Kidney (tissue), 14 donors: ENCODE measurements around the gene AS3MT. TPM values are rescaled to one million over a fixed set of nuclear protein-coding genes. Genes with fewer than 3 reads are reported as not detected.

Experiments
- DNase-seq, 5 donors: peaks; one replicate each; pipeline ENCODE4 v3.0.0-alpha.2; 2013 to 2020
- FAIRE-seq: peaks from 2 replicates; lab custom pipeline; 2012; peaks lifted over from hg19 to GRCh38; lab: Jason Lieb, UNC
- H3K27ac ChIP-seq, 2 donors: one replicate each; pipeline ENCODE4 v1.7.0; 2013; ENCODE audit warnings: low read depth in 2 of 2, low read length in 2 of 2, inconsistent platforms in 1 of 2
- H3K27me3 ChIP-seq: one replicate; pipeline ENCODE4 v1.7.1; 2013; ENCODE audit warnings: low read length, inconsistent platforms; ENCODE audit not compliant: control insufficient read depth, insufficient read depth
- H3K36me3 ChIP-seq, 3 donors: one replicate each; pipeline versions ENCODE4 v1.7.0 to v1.7.1; 2013; ENCODE audit warnings: low read length in 3 of 3, control low read depth in 1 of 3, inconsistent platforms in 1 of 3; ENCODE audit not compliant: insufficient read depth in 3 of 3, control insufficient read depth in 2 of 3
- H3K4me1 ChIP-seq, 3 donors: one replicate each; pipeline versions ENCODE4 v1.7.0 to v1.7.1; 2013; ENCODE audit warnings: low read length in 3 of 3, inconsistent platforms in 1 of 3, low read depth in 1 of 3; ENCODE audit not compliant: control insufficient read depth in 2 of 3, insufficient read depth in 2 of 3
- H3K4me3 ChIP-seq, 3 donors: one replicate each; pipeline versions ENCODE4 v1.7.0 to v1.8.1; 2013; ENCODE audit warnings: low read length in 3 of 3, control low read depth in 1 of 3, inconsistent platforms in 1 of 3
- H3K9ac ChIP-seq, 3 donors: one replicate each; pipeline versions ENCODE4 v1.7.0 to v1.7.1; 2013; ENCODE audit warnings: low read length in 3 of 3, control low read depth in 1 of 3, inconsistent platforms in 1 of 3
- H3K9me3 ChIP-seq, 3 donors: one replicate each; pipeline versions ENCODE4 v1.7.0 to v1.7.1; 2013; ENCODE audit warnings: low read length in 3 of 3, control low read depth in 1 of 3, inconsistent platforms in 1 of 3; ENCODE audit not compliant: control insufficient read depth in 2 of 3, insufficient read depth in 1 of 3
- CTCF ChIP-seq: IDR thresholded peaks from 3 replicates; pipeline ENCODE4 v1.5.1; 2012; ENCODE audit warnings: mild to moderate bottlenecking, moderate library complexity, borderline replicate concordance; ENCODE audit not compliant: insufficient read depth; ENCODE audit errors: extremely low read depth
- intact Hi-C: fragments of 100-400 bp; cut with DNase I; formaldehyde crosslinking; loops from one replicate; pipeline ENCODE4 v1.11.1; 2022
- polyA plus RNA-seq: library from polyadenylated mRNA; stranded (reverse); fragments of 350-450 nt; fragmentation: Illumina TruSeq; extraction: RNeasy Lipid Tissue Mini Kit (QIAGEN cat#74804); gene quantifications from one replicate; pipeline ENCODE4 v1.2.3, GENCODE V29; 2014; ENCODE audit warnings: low read depth, low replicate concordance; ENCODE audit not compliant: insufficient read depth
- total RNA-seq: library from RNA; stranded (reverse); fragmentation: NEBNext Ultra II Directional; extraction: Animal tissue kit (Norgen Biotek cat#: 25700); gene quantifications from one replicate; pipeline ENCODE4 v1.2.1, GENCODE V29; 2021
- donor health status: control.
- donor health status: control.
- donor health status: control.
- donor health status: control.
- donor health status: control.
- donor health status: DM: yes; HTN: yes; CAD: no.
- donor health status: Normal renal cell carcinoma (clear cell type).

The AS3MT gene
- total and polyA plus RNA-seq, 2 donors from 2014 or later, result 2.0 to 36.7 TPM

GRCh38 chr10:102824664-102825063 lies 44.6 kb upstream of the AS3MT start:
- Histone ChIP-seq H3K27ac (no peak overlapping the region), H3K36me3 (no peaks in the 10 kb centered on the region), H3K9me3 (no peaks in the 10 kb centered on the region), H3K4me3 (no peak overlapping the region), H3K9ac (no peak overlapping the region), H3K4me1 (no peaks in the 10 kb centered on the region), H3K27me3 (no peaks in the 10 kb centered on the region)
- FAIRE-seq, result no peak
- DNase-seq, result no peak
- no peak for TF ChIP-seq CTCF
- intact Hi-C loops, result no loop called here

GRCh38 chr10:102826148-102826796 lies 43.0 kb upstream of the AS3MT start:
- intact Hi-C loops, result no loop called here

GRCh38 chr10:102827597-102827975 lies 41.7 kb upstream of the AS3MT start:
- Histone ChIP-seq H3K27me3 (no peaks in the 10 kb centered on the region), H3K36me3 (no peaks in the 10 kb centered on the region), H3K9ac (no peak overlapping the region), H3K9me3 (no peaks in the 10 kb centered on the region), H3K4me3 (no peak overlapping the region), H3K4me1 (no peaks in the 10 kb centered on the region), H3K27ac (no peak overlapping the region)
- FAIRE-seq (no peak), DNase-seq (no peak)
- TF ChIP-seq CTCF, result no peak
- intact Hi-C loops, result no loop called here

More at GRCh38 chr10:102826148-102826796, 43.0 kb upstream of the AS3MT start:
- H3K36me3 ChIP-seq, result no peaks in the 10 kb centered on the region
- no peak overlapping the region for H3K27ac ChIP-seq
- DNase-seq (no peak), FAIRE-seq (no peak)
- no peak for TF ChIP-seq CTCF
- H3K4me3 ChIP-seq, result no peak overlapping the region
- H3K27me3 ChIP-seq, result no peaks in the 10 kb centered on the region
- no peak overlapping the region for H3K9ac ChIP-seq
- H3K4me1 ChIP-seq, result no peaks in the 10 kb centered on the region
- H3K9me3 ChIP-seq, result no peaks in the 10 kb centered on the region
